Adipocyte (in vitro differentiated cells): ENCODE measurements around the gene ENPP6.
A peak's percentile ranks its signal among the peaks of the same experiment; 100 is the strongest.

Experiments
- DNase-seq: peaks from one replicate; pipeline ENCODE4 v3.0.0-alpha.2; 2015; ENCODE audit warnings: low read depth
- H3K27me3 ChIP-seq: replicated peaks from 2 replicates; pipeline ENCODE4 v1.7.0; 2013; ENCODE audit warnings: mild to moderate bottlenecking, low read length, moderate library complexity; ENCODE audit not compliant: control insufficient read depth, insufficient read depth
- H3K36me3 ChIP-seq: 2 replicates; pipeline ENCODE4 v1.7.0; 2013; ENCODE audit warnings: low read length, mild to moderate bottlenecking, moderate library complexity; ENCODE audit not compliant: control insufficient read depth, insufficient read depth, severe bottlenecking
- H3K4me1 ChIP-seq: 2 replicates; pipeline ENCODE4 v1.7.0; 2013; ENCODE audit warnings: mild to moderate bottlenecking, low read length, moderate library complexity; ENCODE audit not compliant: control insufficient read depth, insufficient read depth
- H3K4me3 ChIP-seq: 2 replicates; pipeline ENCODE4 v1.7.0; 2013; ENCODE audit warnings: mild to moderate bottlenecking, low read length, moderate library complexity
- H3K9ac ChIP-seq: 2 replicates; pipeline ENCODE4 v1.7.0; 2013; ENCODE audit warnings: mild to moderate bottlenecking, low read length, moderate library complexity
- H3K9me3 ChIP-seq: 2 replicates; pipeline ENCODE4 v1.7.0; 2013; ENCODE audit warnings: mild to moderate bottlenecking, low read length, moderate library complexity; ENCODE audit not compliant: control insufficient read depth

The ENPP6 gene

GRCh38 chr4:184100297-184100885, 117.3 kb downstream of the ENPP6 start:
- Histone ChIP-seq H3K4me3 (no peak overlapping the region), H3K27me3 (peaks cover 28% of the 10 kb centered on the region), H3K36me3 (no peaks in the 10 kb centered on the region), H3K9ac (no peak overlapping the region), H3K4me1 (no peaks in the 10 kb centered on the region), H3K9me3 (no peaks in the 10 kb centered on the region)
- DNase-seq, result no peak

- Histone ChIP-seq H3K27me3 (peaks cover 23% of the 10 kb centered on the region), H3K4me1 (no peaks in the 10 kb centered on the region), H3K36me3 (no peaks in the 10 kb centered on the region), H3K9me3 (no peaks in the 10 kb centered on the region), H3K4me3 (no peak overlapping the region), H3K9ac (no peak overlapping the region)
- DNase-seq, result no peak
Observed at GRCh38 chr4:184099535-184099966, 118.1 kb downstream of the ENPP6 start.

- no peak for DNase-seq
- Histone ChIP-seq H3K9ac (no peak overlapping the region), H3K36me3 (no peaks in the 10 kb centered on the region), H3K4me1 (no peaks in the 10 kb centered on the region), H3K27me3 (peaks cover 23% of the 10 kb centered on the region), H3K4me3 (no peak overlapping the region), H3K9me3 (no peaks in the 10 kb centered on the region)
Observed at GRCh38 chr4:184099000-184099399, 118.7 kb downstream of the ENPP6 start.

DNA sequence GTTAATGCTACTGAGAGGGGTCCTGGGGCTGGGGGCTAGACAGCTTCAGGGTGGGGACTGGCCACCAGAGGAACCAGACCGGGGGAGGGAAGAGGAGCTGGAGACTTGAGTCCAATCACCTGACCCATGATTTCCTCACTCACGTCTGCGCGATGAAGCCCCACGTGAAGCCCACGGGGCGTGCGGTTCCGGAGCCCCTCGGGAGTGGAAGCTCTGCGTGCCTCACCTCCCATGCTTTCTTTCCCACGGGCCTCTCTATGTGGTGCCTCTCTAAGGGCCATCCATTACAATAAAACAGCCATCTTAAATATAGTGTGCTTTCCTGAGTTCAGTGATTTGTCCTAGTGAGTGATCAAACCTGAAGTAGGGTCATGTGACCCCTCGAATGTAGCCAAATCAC, 119.9 kb downstream of the ENPP6 start:
- Histone ChIP-seq H3K9me3 (no peaks in the 10 kb centered on the region), H3K36me3 (no peaks in the 10 kb centered on the region), H3K9ac (no peak overlapping the region), H3K4me3 (no peak overlapping the region), H3K4me1 (no peaks in the 10 kb centered on the region), H3K27me3 (peaks cover 22% of the 10 kb centered on the region)
- no peak for DNase-seq

DNA sequence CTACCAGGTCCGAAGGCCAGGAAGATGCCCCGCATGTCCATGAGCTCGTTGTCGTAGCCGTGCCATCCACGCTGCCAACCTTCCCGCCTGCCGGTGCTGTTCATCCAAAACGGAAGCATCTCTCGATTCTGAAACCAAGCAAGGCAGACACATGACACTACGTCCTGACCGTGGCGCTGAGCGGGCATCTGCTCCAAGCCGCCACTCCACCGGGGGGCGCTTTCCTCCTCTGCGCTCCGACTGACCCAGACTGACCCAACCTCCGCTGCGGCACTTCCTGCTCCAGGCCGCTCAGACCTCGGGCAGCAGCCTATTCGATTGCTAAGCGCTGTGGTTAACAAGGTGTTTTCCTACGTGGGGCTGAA, 120.5 kb downstream of the ENPP6 start:
- Histone ChIP-seq H3K36me3 (no peaks in the 10 kb centered on the region), H3K9me3 (no peaks in the 10 kb centered on the region), H3K4me3 (peak overlapping the region; percentile 65), H3K4me1 (no peaks in the 10 kb centered on the region), H3K9ac (no peak overlapping the region), H3K27me3 (peaks cover 19% of the 10 kb centered on the region)
- DNase-seq, result no peak

- Histone ChIP-seq H3K9me3 (no peaks in the 10 kb centered on the region), H3K36me3 (no peaks in the 10 kb centered on the region), H3K4me1 (no peaks in the 10 kb centered on the region), H3K9ac (no peak overlapping the region), H3K4me3 (peak overlapping the region; percentile 65), H3K27me3 (peaks cover 19% of the 10 kb centered on the region)
- DNase-seq, result peak; percentile 56
Observed at GRCh38 chr4:184096561-184097240, 121.0 kb downstream of the ENPP6 start.

- Histone ChIP-seq H3K36me3 (no peaks in the 10 kb centered on the region), H3K9ac (no peak overlapping the region), H3K9me3 (no peaks in the 10 kb centered on the region), H3K4me1 (no peaks in the 10 kb centered on the region), H3K27me3 (peaks cover 14% of the 10 kb centered on the region), H3K4me3 (no peak overlapping the region)
- no peak for DNase-seq
Observed at GRCh38 chr4:184094532-184095159, 123.0 kb downstream of the ENPP6 start.

DNA sequence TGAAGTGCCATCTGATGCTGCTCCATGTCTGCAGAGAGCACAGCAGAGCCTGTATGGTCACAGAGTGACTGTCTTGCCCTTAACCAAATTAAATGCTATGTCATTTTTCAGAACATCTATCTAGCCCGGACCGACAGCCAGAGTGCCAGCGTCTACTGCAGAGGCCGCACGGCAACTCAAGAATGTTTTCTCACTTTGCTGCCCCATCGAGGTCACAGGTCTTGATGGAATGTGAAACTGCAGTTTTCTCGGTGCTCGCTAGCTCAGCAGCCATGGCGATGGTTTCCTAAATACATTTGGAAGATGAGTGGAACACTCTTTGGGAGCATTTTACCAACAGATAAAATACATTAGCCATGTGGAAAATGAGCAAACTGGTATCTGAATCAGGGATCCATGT, 125.7 kb downstream of the ENPP6 start:
- Histone ChIP-seq H3K4me3 (no peak overlapping the region), H3K36me3 (no peaks in the 10 kb centered on the region), H3K9me3 (peaks cover 6% of the 10 kb centered on the region), H3K4me1 (no peaks in the 10 kb centered on the region), H3K27me3 (peaks cover under 1% of the 10 kb centered on the region), H3K9ac (no peak overlapping the region)
- DNase-seq, result no peak

- H3K4me3 ChIP-seq, result no peak overlapping the region
- DNase-seq, result no peak
- no peaks in the 10 kb centered on the region for H3K4me1 ChIP-seq
- H3K36me3 ChIP-seq, result no peaks in the 10 kb centered on the region
- no peak overlapping the region for H3K9ac ChIP-seq
- no peaks in the 10 kb centered on the region for H3K27me3 ChIP-seq
- H3K9me3 ChIP-seq, result peaks cover 6% of the 10 kb centered on the region
Observed at GRCh38 chr4:184090571-184090970, 127.1 kb downstream of the ENPP6 start.

DNA sequence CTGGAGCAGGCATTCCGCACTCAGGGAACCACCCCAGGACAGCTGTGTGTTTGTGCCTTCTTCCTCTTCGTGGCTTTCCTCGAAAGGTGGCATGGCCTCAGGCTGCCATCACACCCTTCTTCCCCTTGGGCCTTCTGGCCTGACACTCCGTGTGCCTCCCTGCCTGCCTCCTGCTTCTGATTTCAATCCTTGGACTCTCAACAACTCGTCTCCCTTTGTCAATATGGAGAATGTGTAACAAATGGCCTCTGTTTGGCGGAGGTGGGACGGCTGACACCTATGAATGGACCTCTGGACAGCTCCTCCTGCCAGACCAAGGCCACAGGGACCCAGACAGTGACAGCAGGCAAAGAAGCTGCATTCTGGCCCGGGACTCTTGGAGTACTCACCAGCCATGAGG, 137.0 kb downstream of the ENPP6 start:
- H3K4me3 ChIP-seq, result no peak overlapping the region

GRCh38 chr4:184074677-184075388, 142.8 kb downstream of the ENPP6 start:
- no peak overlapping the region for H3K9ac ChIP-seq
- peaks cover 4% of the 10 kb centered on the region for H3K27me3 ChIP-seq
- no peaks in the 10 kb centered on the region for H3K4me1 ChIP-seq

More for the DNA sequence above, 137.0 kb downstream of the ENPP6 start:
- no peak overlapping the region for H3K9ac ChIP-seq
- no peaks in the 10 kb centered on the region for H3K4me1 ChIP-seq
- DNase-seq, result no peak
- no peaks in the 10 kb centered on the region for H3K36me3 ChIP-seq
- peaks cover 4% of the 10 kb centered on the region for H3K27me3 ChIP-seq
- H3K9me3 ChIP-seq, result peaks cover 7% of the 10 kb centered on the region

More at GRCh38 chr4:184074677-184075388, 142.8 kb downstream of the ENPP6 start:
- no peak overlapping the region for H3K4me3 ChIP-seq
- H3K36me3 ChIP-seq, result no peaks in the 10 kb centered on the region
- peaks cover 27% of the 10 kb centered on the region for H3K9me3 ChIP-seq
- DNase-seq, result no peak
